Panc1 (cell line): ENCODE measurements around the gene GAPDH.

Experiments used
- POLR2AphosphoS5 ChIP-seq: IDR thresholded peaks from 2 replicates; pipeline ENCODE4 v1.6.1; 2012; ENCODE audit warnings: mild to moderate bottlenecking, low read depth, low read length, moderate library complexity
- SIN3A ChIP-seq: IDR thresholded peaks from 2 replicates; pipeline ENCODE4 v1.6.1; 2012; ENCODE audit warnings: low read depth, mild to moderate bottlenecking, low read length, moderate library complexity, borderline replicate concordance; ENCODE audit not compliant: insufficient read depth
- TCF7L2 ChIP-seq: IDR thresholded peaks from 2 replicates; pipeline ENCODE4 v1.6.1; 2011; ENCODE audit warnings: mild to moderate bottlenecking, low read depth, low read length, inconsistent platforms
- TF ChIP-seq, protein P1 (sequence below), 2 experiments: IDR thresholded peaks; 2 replicates each; pipeline ENCODE4 v1.6.1; 2011 to 2012; ENCODE audit warnings: low read depth in 2 of 2, control low read depth in 1 of 2, low read length in 1 of 2, mild to moderate bottlenecking in 1 of 2, moderate library complexity in 1 of 2; ENCODE audit not compliant: insufficient read depth in 1 of 2
- TF ChIP-seq, protein P2 (sequence below): fragments of 450-650 bp; IDR thresholded peaks from 2 replicates; pipeline ENCODE4 v1.5.1; 2017; ENCODE audit warnings: mild to moderate bottlenecking

DNA sequence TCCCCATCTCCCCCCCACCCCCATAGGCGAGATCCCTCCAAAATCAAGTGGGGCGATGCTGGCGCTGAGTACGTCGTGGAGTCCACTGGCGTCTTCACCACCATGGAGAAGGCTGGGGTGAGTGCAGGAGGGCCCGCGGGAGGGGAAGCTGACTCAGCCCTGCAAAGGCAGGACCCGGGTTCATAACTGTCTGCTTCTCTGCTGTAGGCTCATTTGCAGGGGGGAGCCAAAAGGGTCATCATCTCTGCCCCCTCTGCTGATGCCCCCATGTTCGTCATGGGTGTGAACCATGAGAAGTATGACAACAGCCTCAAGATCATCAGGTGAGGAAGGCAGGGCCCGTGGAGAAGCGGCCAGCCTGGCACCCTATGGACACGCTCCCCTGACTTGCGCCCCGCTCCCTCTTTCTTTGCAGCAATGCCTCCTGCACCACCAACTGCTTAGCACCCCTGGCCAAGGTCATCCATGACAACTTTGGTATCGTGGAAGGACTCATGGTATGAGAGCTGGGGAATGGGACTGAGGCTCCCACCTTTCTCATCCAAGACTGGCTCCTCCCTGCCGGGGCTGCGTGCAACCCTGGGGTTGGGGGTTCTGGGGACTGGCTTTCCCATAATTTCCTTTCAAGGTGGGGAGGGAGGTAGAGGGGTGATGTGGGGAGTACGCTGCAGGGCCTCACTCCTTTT lies 2.7 kb downstream of the GAPDH start:
- TF ChIP-seq, protein P1, sequence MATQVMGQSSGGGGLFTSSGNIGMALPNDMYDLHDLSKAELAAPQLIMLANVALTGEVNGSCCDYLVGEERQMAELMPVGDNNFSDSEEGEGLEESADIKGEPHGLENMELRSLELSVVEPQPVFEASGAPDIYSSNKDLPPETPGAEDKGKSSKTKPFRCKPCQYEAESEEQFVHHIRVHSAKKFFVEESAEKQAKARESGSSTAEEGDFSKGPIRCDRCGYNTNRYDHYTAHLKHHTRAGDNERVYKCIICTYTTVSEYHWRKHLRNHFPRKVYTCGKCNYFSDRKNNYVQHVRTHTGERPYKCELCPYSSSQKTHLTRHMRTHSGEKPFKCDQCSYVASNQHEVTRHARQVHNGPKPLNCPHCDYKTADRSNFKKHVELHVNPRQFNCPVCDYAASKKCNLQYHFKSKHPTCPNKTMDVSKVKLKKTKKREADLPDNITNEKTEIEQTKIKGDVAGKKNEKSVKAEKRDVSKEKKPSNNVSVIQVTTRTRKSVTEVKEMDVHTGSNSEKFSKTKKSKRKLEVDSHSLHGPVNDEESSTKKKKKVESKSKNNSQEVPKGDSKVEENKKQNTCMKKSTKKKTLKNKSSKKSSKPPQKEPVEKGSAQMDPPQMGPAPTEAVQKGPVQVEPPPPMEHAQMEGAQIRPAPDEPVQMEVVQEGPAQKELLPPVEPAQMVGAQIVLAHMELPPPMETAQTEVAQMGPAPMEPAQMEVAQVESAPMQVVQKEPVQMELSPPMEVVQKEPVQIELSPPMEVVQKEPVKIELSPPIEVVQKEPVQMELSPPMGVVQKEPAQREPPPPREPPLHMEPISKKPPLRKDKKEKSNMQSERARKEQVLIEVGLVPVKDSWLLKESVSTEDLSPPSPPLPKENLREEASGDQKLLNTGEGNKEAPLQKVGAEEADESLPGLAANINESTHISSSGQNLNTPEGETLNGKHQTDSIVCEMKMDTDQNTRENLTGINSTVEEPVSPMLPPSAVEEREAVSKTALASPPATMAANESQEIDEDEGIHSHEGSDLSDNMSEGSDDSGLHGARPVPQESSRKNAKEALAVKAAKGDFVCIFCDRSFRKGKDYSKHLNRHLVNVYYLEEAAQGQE (IDR thresholded peaks at IDR 0.05; ENCODE audit: insufficient read depth in 1 of 2, low read depth in 2 of 2, low read length in 1 of 2) = no peak
- TF ChIP-seq, protein P2, sequence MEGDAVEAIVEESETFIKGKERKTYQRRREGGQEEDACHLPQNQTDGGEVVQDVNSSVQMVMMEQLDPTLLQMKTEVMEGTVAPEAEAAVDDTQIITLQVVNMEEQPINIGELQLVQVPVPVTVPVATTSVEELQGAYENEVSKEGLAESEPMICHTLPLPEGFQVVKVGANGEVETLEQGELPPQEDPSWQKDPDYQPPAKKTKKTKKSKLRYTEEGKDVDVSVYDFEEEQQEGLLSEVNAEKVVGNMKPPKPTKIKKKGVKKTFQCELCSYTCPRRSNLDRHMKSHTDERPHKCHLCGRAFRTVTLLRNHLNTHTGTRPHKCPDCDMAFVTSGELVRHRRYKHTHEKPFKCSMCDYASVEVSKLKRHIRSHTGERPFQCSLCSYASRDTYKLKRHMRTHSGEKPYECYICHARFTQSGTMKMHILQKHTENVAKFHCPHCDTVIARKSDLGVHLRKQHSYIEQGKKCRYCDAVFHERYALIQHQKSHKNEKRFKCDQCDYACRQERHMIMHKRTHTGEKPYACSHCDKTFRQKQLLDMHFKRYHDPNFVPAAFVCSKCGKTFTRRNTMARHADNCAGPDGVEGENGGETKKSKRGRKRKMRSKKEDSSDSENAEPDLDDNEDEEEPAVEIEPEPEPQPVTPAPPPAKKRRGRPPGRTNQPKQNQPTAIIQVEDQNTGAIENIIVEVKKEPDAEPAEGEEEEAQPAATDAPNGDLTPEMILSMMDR = no peak
- TF ChIP-seq POLR2AphosphoS5 (no peak), SIN3A (no peak), TCF7L2 (no peak)
